Heart left ventricle (tissue), 16 donors: ENCODE results near the gene XXYLT1. TPM values are rescaled to one million over a fixed set of nuclear protein-coding genes. Genes with fewer than 3 reads are reported as not detected.

Source experiments
- ATAC-seq, 4 donors: fragments of 200-7000 bp; cut with Tn5 transposase; one replicate each; pipeline ENCODE4 v1.9.1; 2020 to 2022; ENCODE audit warnings: moderate library complexity in 4 of 4, mild to moderate bottlenecking in 3 of 4, moderate number of reproducible peaks in 1 of 4
- DNase-seq, 5 donors: peaks; one replicate each; pipeline ENCODE4 v3.0.0-alpha.2; 2020
- H3K27ac ChIP-seq, 12 donors: fragments of 200-600 bp; sonication (generic) in 4 of 12; one replicate each; pipeline versions ENCODE4 v1.5.0 to v1.8.0; 2016 to 2022; ENCODE audit warnings: mild to moderate bottlenecking in 2 of 12
- H3K27me3 ChIP-seq, 9 donors: fragments of 200-600 bp; sonication (generic) in 2 of 9; one replicate each; pipeline versions ENCODE4 v1.5.1 to v1.8.0; 2016 to 2022; ENCODE audit warnings: mild to moderate bottlenecking in 3 of 9
- H3K36me3 ChIP-seq, 9 donors: fragments of 200-600 bp; sonication (generic) in 2 of 9; one replicate each; pipeline versions ENCODE4 v1.5.0 to v1.8.0; 2018 to 2022; ENCODE audit warnings: mild to moderate bottlenecking in 2 of 9
- H3K4me1 ChIP-seq, 12 donors: fragments of 200-600 bp; sonication (generic) in 4 of 12; one replicate each; pipeline versions ENCODE4 v1.5.0 to v1.8.0; 2016 to 2022; ENCODE audit warnings: mild to moderate bottlenecking in 3 of 12
- H3K4me3 ChIP-seq, 12 donors: fragments of 200-600 bp; sonication (generic) in 4 of 12; one replicate each; pipeline versions ENCODE4 v1.5.0 to v1.8.0; 2017 to 2022; ENCODE audit warnings: mild to moderate bottlenecking in 9 of 12, moderate library complexity in 4 of 12
- H3K9me3 ChIP-seq, 12 donors: fragments of 200-600 bp; sonication (generic) in 4 of 12; one replicate each; pipeline versions ENCODE4 v1.5.0 to v1.8.0; 2016 to 2022; ENCODE audit warnings: mild to moderate bottlenecking in 1 of 12
- CTCF ChIP-seq, 12 donors: fragments of 200-600 bp; sonication (generic) in 4 of 12; IDR thresholded peaks; one replicate each; pipeline versions ENCODE4 v1.5.0 to v1.8.0; 2018 to 2022; ENCODE audit warnings: antibody characterized with exemption in 12 of 12, mild to moderate bottlenecking in 5 of 12
- POLR2A ChIP-seq, 2 donors: fragments of 450-650 bp; IDR thresholded peaks; one replicate each; pipeline ENCODE4 v1.6.1; 2017; ENCODE audit warnings: antibody characterized with exemption in 2 of 2, mild to moderate bottlenecking in 2 of 2, moderate library complexity in 2 of 2
- whole genome bisulfite sequencing, 4 donors: extraction: QIAGEN DNeasy Blood & Tissue Kit in 2 of 4; methylation state at CpG; one replicate each; pipeline versions ENCODE4 v1.1.5 to v1.1.7; 2013 to 2018; 5-methylcytosine and 5-hydroxymethylcytosine counted together
- intact Hi-C, 10 donors: fragments of 100-400 bp; cut with DNase I; formaldehyde crosslinking; loops; one replicate each; pipeline versions ENCODE4 v1.11.1 to v1.14.2; 2022
- polyA plus RNA-seq, 2 donors: library from polyadenylated mRNA; stranded (reverse); fragments of 200-250 nt; gene quantifications; one replicate each; pipeline ENCODE4 v1.2.3, GENCODE V29; 2013
- total RNA-seq, 9 donors: library from RNA; depleted of rRNA in 2 of 9; stranded (reverse); fragments of >200 nt in 2 of 9; fragmentation: NEBNext Ultra II Directional in 3 of 9; extraction: Animal tissue kit (Norgen Biotek cat#: 25700) in 3 of 9; gene quantifications; one replicate each; pipeline versions ENCODE4 v1.1.0 to v1.2.4, GENCODE V29; 2016 to 2023
- donor health status: ischemic (EF 13 %, LVEDD 7.1; RV severe dilation, severe dysfunction).
- donor health status: healthy with polysubstance abuse.
- donor health status: DM: no; HTN: yes; CAD: no.
- donor health status: DM: no; HTN: no; CAD: no.
- donor health status: ischemic (EF 25% LVEDD 6.9; RV normal size, moderate dysfunction).
- donor health status: ischemic (EF 25% LVEDD 5.7; RV mildly dilated, moderate dysfunction).
- donor health status: healthy.
- donor health status: DM: yes; HTN: yes; CAD: no.
- donor health status: ischemic (EF 35%, LVEDD 5.7; RV mildly dilated, moderate dysfunction).
- donor health status: nonischemic (EF 11% LVEDD 7.7; RV severe dilation, severe dysfunction).
- donor health status: DM: yes; HTN: yes; CAD: no.
- donor health status: PGD.
- donor health status: ischemic (EF 29% LVEDD 5.4; RV normal size, mild dysfunction).
- donor health status: nonischemic (EF 23%, LVEDD 6.1; RV moderate dilation, normal function).

The XXYLT1 gene
- total and polyA plus RNA-seq, 11 donors = 1.9 to 8.6 (median 4.8) TPM

DNA sequence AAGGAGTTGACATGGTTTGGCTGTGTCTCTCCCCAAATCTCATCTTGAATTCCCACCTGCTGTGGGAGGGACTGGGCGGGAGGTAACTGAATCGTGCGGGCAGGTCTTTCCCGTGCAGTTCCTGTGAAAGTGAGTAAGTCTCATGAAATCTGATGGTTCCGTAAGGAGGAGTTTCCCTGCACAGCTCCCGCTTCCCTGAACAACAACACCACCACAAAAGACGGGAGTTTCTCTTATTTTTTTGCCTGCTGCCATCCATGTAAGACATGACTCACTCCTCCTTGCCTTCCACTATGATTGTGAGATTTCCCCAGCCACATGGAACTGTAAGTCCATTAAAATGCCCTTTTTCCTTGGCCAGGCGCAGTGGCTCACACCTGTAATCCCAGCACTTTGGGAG lies 22.7 kb downstream of the XXYLT1 start:
- ATAC-seq = no peak

GRCh38 chr3:195247863-195248189 lies 23.1 kb downstream of the XXYLT1 start:
- WGBS, 4 donors = 88 to 90% (median 89%) methylated on average over 8 of the region's 8 CpGs
- peaks cover 0 to 3% (median 0%) of the 10 kb centered on the region in 9 donors for H3K36me3 ChIP-seq
- no peaks in the 10 kb centered on the region for H3K9me3 ChIP-seq
- TF ChIP-seq CTCF (IDR thresholded peaks at IDR 0.05) (no peak), POLR2A (IDR thresholded peaks at IDR 0.05) (no peak)
- H3K27me3 ChIP-seq = no peaks in the 10 kb centered on the region
- H3K4me1 ChIP-seq = peaks cover 0 to 9% (median 0%) of the 10 kb centered on the region in 12 donors
- intact Hi-C loops = loop anchor here in 2 of 10 donors (5.0 to 10.0 kb wide), 2 partner anchors 113 to 246 kb away; no protein-coding TSS in a partner anchor
- no peak overlapping the region for H3K4me3 ChIP-seq
- ATAC-seq (peak in 1 of 4 donors; percentile 32), DNase-seq (peak in 1 of 5 donors; percentile 1)
- H3K27ac ChIP-seq = no peak overlapping the region

More for the DNA sequence above, 22.7 kb downstream of the XXYLT1 start:
- Histone ChIP-seq H3K27ac (no peak overlapping the region), H3K36me3 (peaks cover 0 to 3% (median 0%) of the 10 kb centered on the region in 9 donors), H3K4me3 (no peak overlapping the region), H3K4me1 (peaks cover 0 to 9% (median 0%) of the 10 kb centered on the region in 12 donors), H3K27me3 (no peaks in the 10 kb centered on the region), H3K9me3 (no peaks in the 10 kb centered on the region)
- WGBS, 4 donors = 93 to 95% (median 94%) methylated on average over 8 of the region's 8 CpGs
- TF ChIP-seq POLR2A (IDR thresholded peaks at IDR 0.05) (no peak), CTCF (IDR thresholded peaks at IDR 0.05) (no peak)
- DNase-seq = no peak
- intact Hi-C loops = loop anchor here in 2 of 10 donors (5.0 to 10.0 kb wide), 2 partner anchors 113 to 246 kb away; no protein-coding TSS in a partner anchor

GRCh38 chr3:195247086-195247862 lies 23.7 kb downstream of the XXYLT1 start:
- peak in 1 of 4 donors; percentile 33 for ATAC-seq
- intact Hi-C loops = loop anchor here in 2 of 10 donors (5.0 to 10.0 kb wide), 2 partner anchors 112 to 245 kb away; no protein-coding TSS in a partner anchor
- TF ChIP-seq CTCF (IDR thresholded peaks at IDR 0.05) (no peak), POLR2A (IDR thresholded peaks at IDR 0.05) (no peak)
- Histone ChIP-seq H3K4me3 (no peak overlapping the region), H3K9me3 (no peaks in the 10 kb centered on the region), H3K4me1 (peaks cover 0 to 7% (median 0%) of the 10 kb centered on the region in 12 donors), H3K27ac (no peak overlapping the region), H3K36me3 (peaks cover 0 to 3% (median 0%) of the 10 kb centered on the region in 9 donors), H3K27me3 (no peaks in the 10 kb centered on the region)
- WGBS, 4 donors = 85 to 92% (median 90%) methylated on average over 19 to 24 of the region's 24 CpGs
- DNase-seq = peak in 1 of 5 donors; percentile 6

- 91 to 95% (median 94%) methylated on average over 9 of the region's 9 CpGs for WGBS, 4 donors
- Histone ChIP-seq H3K9me3 (no peaks in the 10 kb centered on the region), H3K4me1 (peaks cover 0 to 7% (median 0%) of the 10 kb centered on the region in 12 donors), H3K27ac (no peak overlapping the region), H3K4me3 (no peak overlapping the region), H3K27me3 (no peaks in the 10 kb centered on the region), H3K36me3 (peaks cover 0 to 3% (median 0%) of the 10 kb centered on the region in 9 donors)
- TF ChIP-seq CTCF (IDR thresholded peaks at IDR 0.05) (no peak), POLR2A (IDR thresholded peaks at IDR 0.05) (no peak)
- intact Hi-C loops = loop anchor here in 2 of 10 donors (5.0 to 10.0 kb wide), 2 partner anchors 112 to 244 kb away; no protein-coding TSS in a partner anchor
- DNase-seq (peak in 1 of 5 donors; percentile 2), ATAC-seq (no peak)
These were observed 24.4 kb downstream of the XXYLT1 start for GRCh38 chr3:195246581-195246995.
